GM19372 (cell line): Measurements from ENCODE around the gene KLK10.

Experiments used
- ATAC-seq: cut with Tn5 transposase; IDR thresholded peaks from one replicate; pipeline ENCODE4 v1.9.1; 2021; ENCODE audit warnings: mild to moderate bottlenecking, low read depth, moderate library complexity; ENCODE audit not compliant: unreplicated experiment

Gene KLK10

GRCh38 chr19:51019544-51019925 lies at the start of gene KLK10:
KLK10 (minus strand) TSS chr19:51019709; CDS start chr19:51019130, 579 bp downstream.
- ATAC-seq: no peak

GRCh38 chr19:51066393-51067186 lies 47.1 kb upstream of the KLK10 start:
- no peak for ATAC-seq

- ATAC-seq: no peak
Observed at GRCh38 chr19:51065221-51065960, 45.9 kb upstream of the KLK10 start.

GRCh38 chr19:51064534-51065220 lies 45.2 kb upstream of the KLK10 start, which contains the start of gene KLK13:
KLK13 (minus strand) TSS chr19:51065092; CDS start chr19:51065067, 25 bp downstream.
- no peak for ATAC-seq

GRCh38 chr19:51063664-51064063 lies 44.2 kb upstream of the KLK10 start:
- no peak for ATAC-seq

GRCh38 chr19:51060973-51061372 lies 41.5 kb upstream of the KLK10 start:
- ATAC-seq: no peak

- ATAC-seq: no peak
Observed at GRCh38 chr19:51060336-51060735, 40.8 kb upstream of the KLK10 start.

GRCh38 chr19:51059715-51060114 lies 40.2 kb upstream of the KLK10 start:
- ATAC-seq: no peak

GRCh38 chr19:51055866-51056265 lies 36.4 kb upstream of the KLK10 start:
- no peak for ATAC-seq

- ATAC-seq: no peak
Observed at GRCh38 chr19:51047031-51047335, 27.5 kb upstream of the KLK10 start.

GRCh38 chr19:51044327-51044726 lies 24.8 kb upstream of the KLK10 start:
- no peak for ATAC-seq

- no peak for ATAC-seq
Observed at GRCh38 chr19:51043497-51043896, 24.0 kb upstream of the KLK10 start.

GRCh38 chr19:51040151-51040550 lies 20.6 kb upstream of the KLK10 start:
- no peak for ATAC-seq

GRCh38 chr19:51036519-51036918 lies 17.0 kb upstream of the KLK10 start:
- no peak for ATAC-seq

GRCh38 chr19:51034704-51035103 lies 15.2 kb upstream of the KLK10 start, which contains the start of gene KLK12:
KLK12 (minus strand) TSS chr19:51035002; CDS start chr19:51034621, 381 bp downstream.
- no peak for ATAC-seq

- ATAC-seq: no peak
Observed at GRCh38 chr19:51031880-51032225, 12.3 kb upstream of the KLK10 start.

- ATAC-seq: no peak
Observed at GRCh38 chr19:51031220-51031879, 11.8 kb upstream of the KLK10 start.

- no peak for ATAC-seq
Observed at GRCh38 chr19:51030631-51031030, 11.1 kb upstream of the KLK10 start.

GRCh38 chr19:51029718-51030117 lies 10.2 kb upstream of the KLK10 start:
- no peak for ATAC-seq

GRCh38 chr19:51027873-51028272 lies 8.4 kb upstream of the KLK10 start:
- no peak for ATAC-seq
